Parathyroid adenoma (tissue), 2 donors: ENCODE results near the gene TSC22D3.

Source experiments
- H2AFZ ChIP-seq: fragments of 300-600 bp; sonication (generic); one replicate; pipeline ENCODE4 v1.7.0; 2017; ENCODE audit warnings: antibody characterized with exemption, mild to moderate bottlenecking
- H3K27ac ChIP-seq: fragments of 300-600 bp; sonication (generic); one replicate; pipeline ENCODE4 v1.7.0; 2017
- H3K27me3 ChIP-seq: fragments of 300-600 bp; sonication (generic); one replicate; pipeline ENCODE4 v1.7.0; 2017; ENCODE audit warnings: low read length; ENCODE audit not compliant: control insufficient read depth, insufficient read depth
- H3K36me3 ChIP-seq: fragments of 300-600 bp; sonication (generic); one replicate; pipeline ENCODE4 v1.7.0; 2017; ENCODE audit warnings: low read length; ENCODE audit not compliant: control insufficient read depth, insufficient read depth
- H3K4me1 ChIP-seq: fragments of 300-600 bp; sonication (generic); one replicate; pipeline ENCODE4 v1.7.0; 2017; ENCODE audit warnings: control low read depth
- H3K4me2 ChIP-seq: fragments of 300-600 bp; sonication (generic); one replicate; pipeline ENCODE4 v1.7.0; 2017; ENCODE audit warnings: low read length
- H3K4me3 ChIP-seq: fragments of 300-600 bp; sonication (generic); one replicate; pipeline ENCODE4 v1.7.0; 2017; ENCODE audit warnings: low read depth, low read length
- H3K79me2 ChIP-seq: fragments of 300-600 bp; sonication (generic); one replicate; pipeline ENCODE4 v1.7.0; 2017; ENCODE audit warnings: control low read depth
- H3K9ac ChIP-seq: fragments of 300-600 bp; sonication (generic); one replicate; pipeline ENCODE4 v1.7.0; 2017; ENCODE audit warnings: mild to moderate bottlenecking
- H3K9me3 ChIP-seq: fragments of 300-600 bp; sonication (generic); one replicate; pipeline ENCODE4 v1.7.0; 2017; ENCODE audit warnings: low read length; ENCODE audit not compliant: control insufficient read depth
- TF ChIP-seq, protein P1 (sequence below): fragments of 300-600 bp; sonication (generic); IDR thresholded peaks from one replicate; pipeline ENCODE4 v1.7.0; 2017; ENCODE audit warnings: antibody characterized with exemption, mild to moderate bottlenecking
- donor health status: primary hyperparathyroidism.

Gene TSC22D3

DNA sequence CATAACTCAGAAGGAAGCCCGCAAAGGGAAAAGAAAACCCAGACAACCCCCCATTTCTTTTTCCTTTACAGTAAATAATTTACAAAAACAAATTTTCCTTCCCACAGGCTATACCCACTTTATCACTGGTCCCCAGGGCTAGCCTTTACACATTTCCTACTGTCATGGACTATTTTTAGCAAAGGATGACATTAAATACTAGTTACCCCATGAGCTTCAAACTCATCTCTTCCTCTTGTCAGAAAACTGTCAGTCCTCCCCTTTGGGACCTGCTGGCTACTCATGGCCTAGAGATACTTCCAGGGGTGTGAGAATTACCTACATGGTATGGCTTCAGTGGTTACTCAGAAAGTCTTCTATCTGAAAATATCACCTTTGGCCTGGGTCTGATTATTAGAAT lies 11.9 kb downstream of the TSC22D3 start:
- Histone ChIP-seq H3K36me3 (no peaks in the 10 kb centered on the region), H3K4me3 (no peak overlapping the region), H2AFZ (no peak overlapping the region), H3K27me3 (no peaks in the 10 kb centered on the region), H3K4me2 (no peak overlapping the region), H3K9ac (no peak overlapping the region), H3K9me3 (no peaks in the 10 kb centered on the region), H3K79me2 (peaks cover 3% of the 10 kb centered on the region), H3K27ac (no peak overlapping the region), H3K4me1 (no peaks in the 10 kb centered on the region)
- TF ChIP-seq, protein P1, sequence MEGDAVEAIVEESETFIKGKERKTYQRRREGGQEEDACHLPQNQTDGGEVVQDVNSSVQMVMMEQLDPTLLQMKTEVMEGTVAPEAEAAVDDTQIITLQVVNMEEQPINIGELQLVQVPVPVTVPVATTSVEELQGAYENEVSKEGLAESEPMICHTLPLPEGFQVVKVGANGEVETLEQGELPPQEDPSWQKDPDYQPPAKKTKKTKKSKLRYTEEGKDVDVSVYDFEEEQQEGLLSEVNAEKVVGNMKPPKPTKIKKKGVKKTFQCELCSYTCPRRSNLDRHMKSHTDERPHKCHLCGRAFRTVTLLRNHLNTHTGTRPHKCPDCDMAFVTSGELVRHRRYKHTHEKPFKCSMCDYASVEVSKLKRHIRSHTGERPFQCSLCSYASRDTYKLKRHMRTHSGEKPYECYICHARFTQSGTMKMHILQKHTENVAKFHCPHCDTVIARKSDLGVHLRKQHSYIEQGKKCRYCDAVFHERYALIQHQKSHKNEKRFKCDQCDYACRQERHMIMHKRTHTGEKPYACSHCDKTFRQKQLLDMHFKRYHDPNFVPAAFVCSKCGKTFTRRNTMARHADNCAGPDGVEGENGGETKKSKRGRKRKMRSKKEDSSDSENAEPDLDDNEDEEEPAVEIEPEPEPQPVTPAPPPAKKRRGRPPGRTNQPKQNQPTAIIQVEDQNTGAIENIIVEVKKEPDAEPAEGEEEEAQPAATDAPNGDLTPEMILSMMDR, result no peak

DNA sequence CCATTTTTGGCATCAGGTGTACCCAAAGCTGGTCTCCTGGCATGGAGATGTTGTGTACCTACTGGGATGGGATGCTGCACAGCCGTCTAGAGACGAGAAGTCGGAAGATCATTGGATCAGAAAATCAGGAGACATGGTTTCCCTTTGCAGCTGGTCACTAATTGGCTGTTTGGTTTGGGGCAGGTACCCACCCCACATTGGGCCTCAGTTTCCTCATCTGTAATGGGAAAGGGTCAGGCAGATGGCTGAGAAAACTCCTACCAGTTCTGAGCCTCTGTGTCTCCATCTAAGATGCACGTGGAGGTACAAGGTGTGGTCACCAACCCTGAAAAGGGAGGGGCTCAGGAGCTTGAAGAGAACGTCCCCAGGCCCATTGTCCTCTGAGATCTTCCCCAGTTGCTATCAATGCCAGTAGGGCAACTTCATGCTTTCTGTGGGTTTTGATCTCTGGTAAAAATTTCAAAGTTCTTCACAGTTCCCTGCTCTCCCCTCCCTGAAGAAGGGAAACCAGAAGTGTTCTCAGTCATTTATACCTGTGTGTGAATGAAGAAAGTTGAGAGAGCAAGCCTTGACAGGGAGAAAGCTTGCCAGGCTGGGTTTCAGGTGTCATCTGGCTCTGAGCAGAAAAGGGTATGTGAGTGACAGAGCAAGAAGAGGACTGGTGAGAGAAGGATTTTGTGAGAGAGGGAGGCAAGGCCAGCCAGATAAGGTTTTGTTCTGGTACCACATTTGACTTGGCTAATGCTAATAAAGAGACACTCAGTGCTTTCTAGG lies 15.1 kb downstream of the TSC22D3 start:
- H3K4me1 ChIP-seq, result peaks cover 3% of the 10 kb centered on the region
- no peak overlapping the region for H3K27ac ChIP-seq
- H3K4me2 ChIP-seq, result no peak overlapping the region
- H3K27me3 ChIP-seq, result no peaks in the 10 kb centered on the region
- H3K9ac ChIP-seq, result no peak overlapping the region
- H3K9me3 ChIP-seq, result no peaks in the 10 kb centered on the region
- H2AFZ ChIP-seq, result no peak overlapping the region
- no peak overlapping the region for H3K4me3 ChIP-seq
- TF ChIP-seq, protein P1, result no peak
- H3K36me3 ChIP-seq, result no peaks in the 10 kb centered on the region
- H3K79me2 ChIP-seq, result peaks cover 3% of the 10 kb centered on the region

- Histone ChIP-seq H3K36me3 (no peaks in the 10 kb centered on the region), H3K27ac (no peak overlapping the region), H3K4me1 (peaks cover 3% of the 10 kb centered on the region), H3K9ac (no peak overlapping the region), H3K9me3 (no peaks in the 10 kb centered on the region), H3K79me2 (peaks cover 3% of the 10 kb centered on the region), H3K4me2 (no peak overlapping the region), H3K4me3 (no peak overlapping the region), H2AFZ (no peak overlapping the region), H3K27me3 (no peaks in the 10 kb centered on the region)
- TF ChIP-seq, protein P1, result no peak
Measured at GRCh38 chrX:107758231-107758766, 17.3 kb downstream of the TSC22D3 start.

- peak overlapping the region; percentile 19 for H3K27ac ChIP-seq
- H3K4me3 ChIP-seq, result no peak overlapping the region
- TF ChIP-seq, protein P1, result no peak
Measured at GRCh38 chrX:107755721-107756120, 19.9 kb downstream of the TSC22D3 start.

More at GRCh38 chrX:107755721-107756120, 19.9 kb downstream of the TSC22D3 start:
- Histone ChIP-seq H3K9ac (no peak overlapping the region), H3K36me3 (no peaks in the 10 kb centered on the region), H2AFZ (no peak overlapping the region), H3K27me3 (no peaks in the 10 kb centered on the region), H3K9me3 (no peaks in the 10 kb centered on the region), H3K4me2 (no peak overlapping the region), H3K4me1 (peaks cover 25% of the 10 kb centered on the region), H3K79me2 (peaks cover 3% of the 10 kb centered on the region)
